Ishikawa (cell line): Measurements from ENCODE around the gene LNP1.

Source experiments
- CEBPB ChIP-seq: IDR thresholded peaks from 2 replicates; pipeline ENCODE4 v1.6.1; 2012
- CREB1 ChIP-seq: IDR thresholded peaks from 2 replicates; pipeline ENCODE4 v1.6.1; 2012; ENCODE audit warnings: low read depth
- EGR1 ChIP-seq: IDR thresholded peaks from 2 replicates; pipeline ENCODE4 v1.6.1; 2012
- EP300 ChIP-seq: IDR thresholded peaks from 2 replicates; pipeline ENCODE4 v1.6.1; 2012; ENCODE audit warnings: borderline replicate concordance
- FOXM1 ChIP-seq: IDR thresholded peaks from 2 replicates; pipeline ENCODE4 v1.6.1; 2012; ENCODE audit warnings: low read depth, borderline replicate concordance
- MAX ChIP-seq: IDR thresholded peaks from 2 replicates; pipeline ENCODE4 v1.6.1; 2012
- NFIC ChIP-seq: IDR thresholded peaks from 2 replicates; pipeline ENCODE4 v1.6.1; 2012
- RAD21 ChIP-seq: IDR thresholded peaks from 2 replicates; pipeline ENCODE4 v1.6.1; 2012; ENCODE audit warnings: low read depth
- REST ChIP-seq: IDR thresholded peaks from 2 replicates; pipeline ENCODE4 v1.6.1; 2012; ENCODE audit warnings: low read depth, mild to moderate bottlenecking
- TAF1 ChIP-seq: IDR thresholded peaks from 2 replicates; pipeline ENCODE4 v1.6.1; 2012; ENCODE audit warnings: low read depth, mild to moderate bottlenecking
- USF1 ChIP-seq: IDR thresholded peaks from 2 replicates; pipeline ENCODE4 v1.6.1; 2012
- YY1 ChIP-seq: IDR thresholded peaks from 2 replicates; pipeline ENCODE4 v1.6.1; 2012; ENCODE audit warnings: low read depth
- ZBTB7A ChIP-seq: IDR thresholded peaks from 2 replicates; pipeline ENCODE4 v1.6.1; 2012; ENCODE audit warnings: low read depth

- no peak for TF ChIP-seq EGR1
- no peak for TF ChIP-seq FOXM1
- TF ChIP-seq MAX = no peak
- no peak for TF ChIP-seq EP300
- no peak for TF ChIP-seq REST
- no peak for TF ChIP-seq CREB1
- peak; percentile 72 for TF ChIP-seq CEBPB
- no peak for TF ChIP-seq TAF1
- no peak for TF ChIP-seq USF1
- TF ChIP-seq YY1 = no peak
- TF ChIP-seq RAD21 = no peak
- TF ChIP-seq NFIC = no peak
- TF ChIP-seq ZBTB7A = no peak
These were observed 24.0 kb downstream of the LNP1 start for GRCh38 chr3:100425316-100425715.
